T-helper 2 cell treated with Interferon-gamma antibody and Interleukin-4, amounts not matched to agents 100 ng/mL and 5 ng/mL, for 36 hours (primary cell): Measurements from ENCODE around the gene TPPP3. TPM values are rescaled to one million over a fixed set of nuclear protein-coding genes. Genes with fewer than 3 reads are reported as not detected.

ENCODE experiments used
- intact Hi-C: fragments of 100-400 bp; cut with micrococcal nuclease; formaldehyde crosslinking; loops from one replicate; pipeline ENCODE4 v1.15.1; 2023
- total RNA-seq: library from RNA; stranded (reverse); gene quantifications from 2 replicates; pipeline ENCODE4 v1.2.3, GENCODE V29; 2022

TPPP3 gene
- total RNA-seq, 1 donor from 2014 or later: not detected

- intact Hi-C loops: no loop called here
Observed at GRCh38 chr16:67350324-67350723, 43.0 kb downstream of the TPPP3 start.

- intact Hi-C loops: loop anchor here (5.0 kb wide), 1 partner anchor 72 kb away; the partner anchor contains the start of gene PLEKHG4
Observed at GRCh38 chr16:67349172-67349571, 44.1 kb downstream of the TPPP3 start.

- intact Hi-C loops: loop anchor here (5.0 kb wide), 1 partner anchor 69 kb away; the partner anchor contains the start of gene PLEKHG4
Observed at GRCh38 chr16:67346341-67346740, 47.0 kb downstream of the TPPP3 start.

GRCh38 chr16:67345401-67345800 lies 47.9 kb downstream of the TPPP3 start:
- intact Hi-C loops: loop anchor here (5.0 kb wide), 1 partner anchor 68 kb away; the partner anchor contains the start of gene PLEKHG4

- intact Hi-C loops: no loop called here
Observed at GRCh38 chr16:67342616-67343015, 50.7 kb downstream of the TPPP3 start.

- intact Hi-C loops: no loop called here
Observed at GRCh38 chr16:67341250-67341649, 52.0 kb downstream of the TPPP3 start.

Other genes with a start within 250 kb of the TPPP3 start
- 8.1 and 8.3 TPM in 2 replicates for gene B3GNT9, start 242.5 kb downstream of the TPPP3 start, total RNA-seq
- gene TRADD, start 233.6 kb downstream of the TPPP3 start, total RNA-seq: 48.6 and 52.9 TPM in 2 replicates
- 32.7 and 34.4 TPM in 2 replicates for gene FBXL8, start 233.5 kb downstream of the TPPP3 start, total RNA-seq
- gene HSF4, start 228.8 kb downstream of the TPPP3 start, total RNA-seq: 39.3 and 43.9 TPM in 2 replicates
- 19.4 and 20.2 TPM in 2 replicates for gene NOL3, start 223.0 kb downstream of the TPPP3 start, total RNA-seq
- 50.4 and 57.4 TPM in 2 replicates for gene MATCAP1, start 209.5 kb downstream of the TPPP3 start, total RNA-seq
- 0.09 TPM in 1 of 2 replicates, not detected in the other for gene EXOC3L1, start 203.4 kb downstream of the TPPP3 start, total RNA-seq
- gene E2F4, start 201.3 kb downstream of the TPPP3 start, total RNA-seq: 132 and 133 TPM in 2 replicates
- gene ELMO3, start 194.4 kb downstream of the TPPP3 start, total RNA-seq: 7.4 and 8.2 TPM in 2 replicates
- 46.2 and 51.2 TPM in 2 replicates for gene TMEM208, start 166.4 kb downstream of the TPPP3 start, total RNA-seq
- gene FHOD1, start 146.0 kb downstream of the TPPP3 start, total RNA-seq: 60.3 and 64.6 TPM in 2 replicates
- gene SLC9A5, start 144.5 kb downstream of the TPPP3 start, total RNA-seq: 2.9 and 3.3 TPM in 2 replicates
- 19.5 and 21.3 TPM in 2 replicates for gene PLEKHG4, start 114.0 kb downstream of the TPPP3 start, total RNA-seq
- gene KCTD19, start 66.8 kb downstream of the TPPP3 start, total RNA-seq: 0.02 TPM in 1 of 2 replicates, not detected in the other
- not detected in 2 replicates for gene LRRC36, start 66.7 kb downstream of the TPPP3 start, total RNA-seq
- 0.36 and 0.48 TPM in 2 replicates for gene ZDHHC1, start 23.0 kb upstream of the TPPP3 start, total RNA-seq
- 0.36 and 0.93 TPM in 2 replicates for gene HSD11B2, start 37.6 kb upstream of the TPPP3 start, total RNA-seq
- gene ATP6V0D1, start 87.7 kb upstream of the TPPP3 start, total RNA-seq: 57.2 and 59.6 TPM in 2 replicates
- gene AGRP, start 90.0 kb upstream of the TPPP3 start, total RNA-seq: not detected in 2 replicates
- gene RIPOR1, start 135.3 kb upstream of the TPPP3 start, total RNA-seq: 14.4 and 14.5 TPM in 2 replicates
- 82.9 and 84.0 TPM in 2 replicates for gene CTCF, start 169.0 kb upstream of the TPPP3 start, total RNA-seq